Muscle of leg (tissue), 11 donors: Measurements from ENCODE around the gene COL26A1. TPM values are rescaled to one million over a fixed set of nuclear protein-coding genes. Genes with fewer than 3 reads are reported as not detected.
A peak's percentile ranks its signal among the peaks of the same experiment; 100 is the strongest.

Experiments used
- DNase-seq: peaks from one replicate; pipeline ENCODE4 v3.0.0; 2013
- H3K27ac ChIP-seq: one replicate; pipeline ENCODE4 v1.5.1; 2013; ENCODE audit warnings: mild to moderate bottlenecking, low read length, control low read depth
- H3K27me3 ChIP-seq: one replicate; pipeline ENCODE4 v1.6.1; 2013; ENCODE audit warnings: low read length; ENCODE audit not compliant: control insufficient read depth, insufficient read depth
- H3K36me3 ChIP-seq: one replicate; pipeline ENCODE4 v1.6.1; 2013; ENCODE audit warnings: low read length; ENCODE audit not compliant: control insufficient read depth, insufficient read depth
- H3K4me1 ChIP-seq: one replicate; pipeline ENCODE4 v1.6.1; 2013; ENCODE audit warnings: low read length; ENCODE audit not compliant: control insufficient read depth, insufficient read depth
- H3K4me3 ChIP-seq: one replicate; pipeline ENCODE4 v1.5.1; 2013; ENCODE audit warnings: low read length, control low read depth
- H3K9me3 ChIP-seq: replicated peaks from 2 replicates; pipeline ENCODE4 v1.6.1; 2013; ENCODE audit warnings: low read depth, low read length; ENCODE audit not compliant: control insufficient read depth
- WGBS: methylation state at CpG from one replicate; pipeline ENCODE4 v1.1.5; 2013; ENCODE audit warnings: missing lambda C conversion rate; ENCODE audit not compliant: insufficient coverage; 5-methylcytosine and 5-hydroxymethylcytosine counted together
- polyA plus RNA-seq, 8 donors: library from polyadenylated mRNA; unstranded; fragments of 120-200 nt; gene quantifications; one replicate each; pipeline versions ENCODE4 v1.2.1 to v1.2.3, GENCODE V29; 2013; ENCODE audit warnings: inconsistent platforms in 1 of 8, low replicate concordance in 1 of 8; ENCODE audit not compliant: insufficient read length in 8 of 8, insufficient read depth in 1 of 8
- total RNA-seq: library from RNA; stranded (reverse); fragments of 120-200 nt; gene quantifications from one replicate; pipeline ENCODE4 v1.2.4, GENCODE V29; 2013

COL26A1 gene
- total and polyA plus RNA-seq, 9 donors: 0.84 to 5.3 (median 3.4) TPM

GRCh38 chr7:101368422-101369165 is 5.9 kb downstream of the COL26A1 start:
- no peak overlapping the region for H3K27ac ChIP-seq
- H3K36me3 ChIP-seq: no peaks in the 10 kb centered on the region
- 86% methylated on average over 1 of the region's 8 CpGs for WGBS
- H3K27me3 ChIP-seq: peaks cover 13% of the 10 kb centered on the region
- no peak overlapping the region for H3K4me3 ChIP-seq
- H3K9me3 ChIP-seq: no peaks in the 10 kb centered on the region
- no peak for DNase-seq
- H3K4me1 ChIP-seq: peaks cover 2% of the 10 kb centered on the region

DNA sequence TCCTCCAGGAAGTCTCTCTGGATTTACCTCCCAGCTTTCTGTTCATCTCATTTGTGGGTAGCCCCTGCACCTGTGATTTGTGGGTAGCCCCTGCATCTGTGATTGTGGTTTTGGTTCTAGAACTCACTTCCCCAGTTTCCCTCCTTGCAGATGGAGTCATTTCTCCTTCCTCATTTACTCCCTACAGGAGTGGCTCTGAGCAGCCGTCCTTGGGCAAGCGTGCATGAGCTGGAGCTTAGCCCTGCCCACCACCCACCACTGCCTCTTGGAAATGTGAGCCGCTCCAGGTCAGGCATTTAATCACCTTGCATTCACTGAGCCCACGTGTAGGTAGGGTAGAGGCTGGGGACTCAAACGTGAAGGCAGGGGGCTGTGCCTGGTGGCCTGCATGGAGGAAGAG is 8.2 kb downstream of the COL26A1 start:
- 41% methylated on average over 2 of the region's 5 CpGs for WGBS
- H3K27me3 ChIP-seq: peaks cover 8% of the 10 kb centered on the region

GRCh38 chr7:101373812-101374614 is 11.3 kb downstream of the COL26A1 start:
- Histone ChIP-seq H3K4me1 (peaks cover 26% of the 10 kb centered on the region), H3K27ac (peak overlapping the region; percentile 38), H3K27me3 (peaks cover 4% of the 10 kb centered on the region), H3K4me3 (no peak overlapping the region), H3K9me3 (no peaks in the 10 kb centered on the region), H3K36me3 (no peaks in the 10 kb centered on the region)
- WGBS: 18% methylated on average over 9 of the region's 19 CpGs
- peak; percentile 57 for DNase-seq

More for the DNA sequence above, 8.2 kb downstream of the COL26A1 start:
- no peak overlapping the region for H3K27ac ChIP-seq
- H3K36me3 ChIP-seq: no peaks in the 10 kb centered on the region
- no peak for DNase-seq
- no peak overlapping the region for H3K4me3 ChIP-seq
- no peaks in the 10 kb centered on the region for H3K9me3 ChIP-seq
- H3K4me1 ChIP-seq: peaks cover 11% of the 10 kb centered on the region

GRCh38 chr7:101374990-101375389 is 12.3 kb downstream of the COL26A1 start:
- H3K4me3 ChIP-seq: no peak overlapping the region
- no peak overlapping the region for H3K27ac ChIP-seq
- peaks cover 4% of the 10 kb centered on the region for H3K27me3 ChIP-seq
- no peaks in the 10 kb centered on the region for H3K36me3 ChIP-seq
- peaks cover 31% of the 10 kb centered on the region for H3K4me1 ChIP-seq
- no peaks in the 10 kb centered on the region for H3K9me3 ChIP-seq
- no CpG with 5 or more reads among the region's 3 CpGs for WGBS
- no peak for DNase-seq

DNA sequence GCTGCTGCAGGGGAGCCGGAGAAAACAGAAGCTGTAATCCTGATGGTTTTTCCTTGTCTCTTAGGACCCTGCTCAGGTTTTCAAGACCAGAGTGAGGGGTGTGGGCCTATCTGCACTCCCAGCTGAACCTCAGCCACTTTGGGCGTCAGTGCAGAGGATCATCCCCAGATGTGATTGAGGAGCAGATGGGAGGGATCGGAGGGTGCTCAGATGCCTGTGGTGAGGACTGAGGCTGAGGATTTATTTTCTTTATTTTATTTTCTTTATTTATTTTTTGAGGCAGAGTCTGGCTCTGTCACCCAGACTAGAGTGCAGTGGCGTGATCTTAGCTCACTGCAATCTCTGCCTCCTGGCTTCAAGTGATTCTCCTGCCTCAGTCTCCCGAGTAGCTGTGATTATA is 13.9 kb downstream of the COL26A1 start:
- no peak overlapping the region for H3K27ac ChIP-seq
- no peak overlapping the region for H3K4me3 ChIP-seq
- no peaks in the 10 kb centered on the region for H3K36me3 ChIP-seq
- DNase-seq: no peak
- 78% methylated on average over 4 of the region's 5 CpGs for WGBS
- peaks cover 31% of the 10 kb centered on the region for H3K4me1 ChIP-seq
- peaks cover 4% of the 10 kb centered on the region for H3K27me3 ChIP-seq
- peaks cover 7% of the 10 kb centered on the region for H3K9me3 ChIP-seq

DNA sequence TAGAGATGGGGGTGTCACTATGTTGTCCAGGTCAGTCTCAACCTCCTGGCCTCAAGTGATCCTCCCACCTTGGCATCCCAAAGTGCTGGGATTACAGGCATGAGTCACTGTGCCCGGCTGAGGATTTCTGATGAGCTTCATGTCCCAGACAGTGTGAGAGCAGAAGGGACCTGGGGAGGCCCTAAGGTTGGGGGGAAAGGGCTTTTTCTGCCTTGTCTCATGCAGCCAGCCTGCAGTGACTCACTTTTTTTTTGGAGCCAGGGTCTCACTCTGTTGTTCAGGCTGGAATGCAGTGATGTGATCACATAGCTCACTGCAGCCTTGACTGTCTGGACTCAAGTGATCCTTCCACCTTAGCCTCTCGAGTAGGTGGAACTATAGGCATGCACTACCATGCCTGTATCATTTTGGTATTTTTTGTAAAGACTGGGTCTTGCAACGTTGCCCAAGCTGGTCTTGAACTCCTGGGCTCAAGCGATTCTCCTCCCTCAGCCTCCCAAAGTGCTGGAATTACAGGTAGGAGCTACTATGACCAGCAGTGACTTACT is 14.6 kb downstream of the COL26A1 start:
- H3K27me3 ChIP-seq: peaks cover 4% of the 10 kb centered on the region
- peaks cover 31% of the 10 kb centered on the region for H3K4me1 ChIP-seq
- no peaks in the 10 kb centered on the region for H3K36me3 ChIP-seq
- H3K27ac ChIP-seq: no peak overlapping the region
- WGBS: 83% methylated on average over 2 of the region's 4 CpGs
- no peak for DNase-seq
- peaks cover 7% of the 10 kb centered on the region for H3K9me3 ChIP-seq
- no peak overlapping the region for H3K4me3 ChIP-seq

DNA sequence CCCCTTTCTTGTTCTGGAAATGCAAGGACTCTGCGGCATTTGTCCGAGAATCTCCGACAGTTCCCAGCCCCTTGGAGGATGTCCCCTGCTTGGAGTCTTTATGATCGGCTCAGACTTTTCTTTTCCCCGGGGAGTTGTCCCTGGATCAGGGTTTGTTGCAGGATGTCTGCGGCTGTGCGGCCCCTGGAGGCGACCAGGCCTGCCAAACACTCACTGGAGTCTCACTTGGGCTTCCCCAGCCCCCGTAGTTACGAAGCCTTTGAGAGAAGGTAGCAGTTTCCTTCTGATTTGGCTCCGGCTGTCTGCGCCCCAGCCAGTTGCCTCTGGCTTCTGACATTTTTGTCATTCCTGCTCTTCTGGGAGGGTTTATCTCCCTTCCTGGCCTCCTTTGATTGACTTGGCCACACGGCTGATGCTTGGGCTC is 16.1 kb downstream of the COL26A1 start:
- H3K4me1 ChIP-seq: peaks cover 27% of the 10 kb centered on the region
- H3K4me3 ChIP-seq: no peak overlapping the region
- H3K36me3 ChIP-seq: no peaks in the 10 kb centered on the region
- peak overlapping the region; percentile 62 for H3K27ac ChIP-seq
- WGBS: 17% methylated on average over 13 of the region's 13 CpGs
- DNase-seq: peak; percentile 66
- H3K27me3 ChIP-seq: peaks cover 3% of the 10 kb centered on the region
- H3K9me3 ChIP-seq: peaks cover 7% of the 10 kb centered on the region

DNA sequence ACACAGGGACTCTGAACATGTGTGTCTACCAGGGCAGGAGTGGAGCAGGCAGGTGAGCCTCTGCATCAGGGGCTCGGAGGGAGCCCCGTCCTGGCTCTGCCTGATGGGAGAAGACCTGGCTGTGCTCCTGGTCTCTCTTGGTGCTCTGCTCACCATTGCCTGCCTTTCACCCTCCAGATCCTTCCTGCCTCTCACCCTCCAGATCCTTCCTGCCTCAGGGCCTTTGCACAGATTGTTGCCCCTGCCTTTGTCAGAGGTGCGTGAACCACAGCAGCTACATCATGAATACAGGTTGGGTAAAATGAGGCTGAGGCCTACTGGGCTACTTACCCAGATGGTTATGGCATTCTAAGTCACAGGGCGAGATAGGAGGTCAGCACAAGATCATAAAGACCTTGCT is 16.6 kb downstream of the COL26A1 start:
- H3K27me3 ChIP-seq: peaks cover 3% of the 10 kb centered on the region
- WGBS: 92% methylated on average over 3 of the region's 4 CpGs
- no peaks in the 10 kb centered on the region for H3K36me3 ChIP-seq
- no peak for DNase-seq
- peak overlapping the region; percentile 62 for H3K27ac ChIP-seq
- H3K9me3 ChIP-seq: peaks cover 7% of the 10 kb centered on the region
- no peak overlapping the region for H3K4me3 ChIP-seq
- H3K4me1 ChIP-seq: peaks cover 21% of the 10 kb centered on the region

DNA sequence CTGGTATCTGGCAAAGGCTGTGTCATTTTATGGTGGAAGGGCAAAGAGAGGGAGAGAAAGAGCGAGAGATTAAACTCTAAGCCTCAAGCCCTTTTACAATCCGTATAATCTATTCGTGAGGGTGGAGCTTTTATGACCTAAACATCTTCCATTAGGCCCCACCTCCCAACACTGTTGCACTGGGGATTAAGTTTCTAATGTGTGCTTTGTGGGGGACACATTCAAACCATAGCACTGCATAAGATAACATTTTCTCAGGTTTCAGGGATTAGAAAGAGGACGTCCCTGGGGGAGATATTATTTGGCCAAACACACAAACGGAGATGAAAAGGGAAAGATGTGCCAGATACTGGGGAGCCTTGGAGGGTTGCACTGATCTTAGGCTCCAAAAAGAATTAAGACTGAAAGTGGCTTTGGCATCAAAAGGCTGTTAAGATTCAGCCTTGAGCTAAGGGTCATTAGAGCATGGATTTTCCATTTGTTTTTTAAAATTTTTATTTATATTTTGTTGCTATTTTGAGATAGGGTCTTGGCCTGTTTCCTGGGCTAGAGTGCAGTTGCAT is 19.0 kb downstream of the COL26A1 start:
- DNase-seq: no peak
- no peaks in the 10 kb centered on the region for H3K27me3 ChIP-seq
- H3K9me3 ChIP-seq: peaks cover 7% of the 10 kb centered on the region
- H3K36me3 ChIP-seq: no peaks in the 10 kb centered on the region
- no peak overlapping the region for H3K4me3 ChIP-seq
- H3K4me1 ChIP-seq: peaks cover 28% of the 10 kb centered on the region
- 35% methylated on average over 2 of the region's 5 CpGs for WGBS
- H3K27ac ChIP-seq: no peak overlapping the region

GRCh38 chr7:101382937-101383336 is 20.3 kb downstream of the COL26A1 start:
- Histone ChIP-seq H3K27me3 (no peaks in the 10 kb centered on the region), H3K4me1 (peaks cover 27% of the 10 kb centered on the region), H3K36me3 (no peaks in the 10 kb centered on the region), H3K9me3 (peaks cover 7% of the 10 kb centered on the region), H3K4me3 (no peak overlapping the region), H3K27ac (no peak overlapping the region)
- no CpG with 5 or more reads among the region's 2 CpGs for WGBS
- DNase-seq: no peak
